HG02798 (cell line): ENCODE results near the gene PCDHA1.

Source experiments
- ATAC-seq: cut with Tn5 transposase; IDR thresholded peaks from one replicate; pipeline ENCODE4 v1.9.1; 2021; ENCODE audit warnings: mild to moderate bottlenecking; ENCODE audit not compliant: unreplicated experiment, poor library complexity

PCDHA1 gene

DNA sequence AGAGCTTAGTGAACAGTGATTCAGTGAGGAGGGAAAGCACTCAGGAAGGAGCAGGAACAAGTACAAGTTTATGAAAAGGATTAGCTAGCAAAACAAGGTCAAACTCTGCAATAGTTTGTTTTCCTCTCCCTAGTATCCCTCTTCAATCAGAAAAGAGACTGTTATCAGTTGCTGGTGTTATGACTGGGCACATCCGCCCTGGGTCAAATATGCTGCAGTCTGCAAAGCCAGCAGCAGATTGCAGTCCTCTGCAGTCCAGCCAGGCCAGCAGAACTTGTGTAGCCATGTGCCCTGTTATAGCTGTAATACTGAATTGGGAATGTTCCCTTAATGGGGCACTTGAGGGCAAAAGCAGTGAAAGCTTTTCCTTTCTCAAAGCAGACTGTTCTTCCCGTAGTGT, 192.3 kb downstream of the PCDHA1 start:
- ATAC-seq, result no peak

DNA sequence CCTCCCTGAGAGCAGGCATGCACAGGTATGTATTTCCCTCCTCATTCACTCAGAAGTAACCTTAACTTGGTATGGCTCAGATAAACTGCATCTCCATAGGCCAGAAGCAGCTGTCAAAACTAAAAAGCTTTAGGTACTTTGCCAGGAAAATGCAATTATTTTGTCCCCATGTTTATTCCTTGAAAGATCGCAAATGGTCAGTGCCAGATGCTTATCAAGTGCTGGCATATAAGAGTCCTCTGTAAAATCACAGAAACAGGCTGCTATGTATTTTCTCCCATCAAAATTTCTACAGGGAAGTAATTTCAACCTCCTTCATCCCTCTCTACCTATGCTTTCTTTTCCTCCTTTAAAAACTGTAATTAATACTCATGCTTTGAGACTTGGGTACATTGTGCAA, 193.0 kb downstream of the PCDHA1 start:
- no peak for ATAC-seq

DNA sequence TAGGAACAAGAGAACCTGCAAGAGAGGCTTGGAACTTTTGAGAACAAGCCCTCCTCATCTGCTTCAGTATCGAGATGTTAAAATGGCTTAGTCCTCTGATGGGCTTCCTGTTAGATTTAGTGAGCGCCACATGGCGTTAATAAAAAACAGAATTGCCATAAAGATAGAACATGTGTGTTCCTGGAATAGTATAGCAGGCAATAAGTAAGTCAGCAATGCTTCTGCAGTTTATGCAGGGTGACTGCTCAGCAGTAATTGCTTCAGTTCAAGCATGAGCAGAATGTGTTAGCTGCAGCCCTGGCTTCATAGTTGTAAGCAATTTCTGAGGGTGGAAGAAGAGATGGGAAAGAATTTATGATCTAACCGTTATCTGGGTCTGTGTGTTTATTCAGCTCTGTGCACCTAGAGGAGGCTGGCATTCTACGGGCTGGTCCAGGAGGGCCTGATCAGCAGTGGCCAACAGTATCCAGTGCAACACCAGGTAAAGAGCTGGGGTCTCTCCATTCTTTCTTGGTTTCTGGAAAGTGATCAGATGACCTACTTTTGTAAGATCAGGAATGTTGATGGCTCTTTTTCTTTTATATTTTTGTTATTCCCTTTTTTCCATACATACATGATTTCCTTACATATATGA, 196.3 kb downstream of the PCDHA1 start:
- no peak for ATAC-seq

DNA sequence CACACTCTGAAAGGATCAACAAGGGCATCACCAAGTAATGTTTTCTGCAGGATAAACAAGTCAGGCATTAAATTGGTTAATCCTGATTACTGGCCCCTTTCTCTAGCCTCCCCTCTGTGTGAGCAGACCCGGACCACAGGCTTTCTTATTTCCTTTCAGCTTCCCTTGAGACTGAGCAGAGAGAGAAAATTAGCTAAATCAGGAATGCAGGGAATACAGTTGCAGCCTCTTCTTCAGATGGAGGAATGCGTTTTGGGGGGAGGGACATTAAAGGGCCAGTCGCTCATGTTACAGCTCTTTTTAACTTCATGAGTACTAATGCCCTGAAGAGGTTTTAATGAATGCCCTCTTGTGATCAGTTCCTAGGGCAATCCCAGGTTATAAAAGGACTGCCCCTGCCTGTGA, 200.2 kb downstream of the PCDHA1 start:
- ATAC-seq, result no peak

DNA sequence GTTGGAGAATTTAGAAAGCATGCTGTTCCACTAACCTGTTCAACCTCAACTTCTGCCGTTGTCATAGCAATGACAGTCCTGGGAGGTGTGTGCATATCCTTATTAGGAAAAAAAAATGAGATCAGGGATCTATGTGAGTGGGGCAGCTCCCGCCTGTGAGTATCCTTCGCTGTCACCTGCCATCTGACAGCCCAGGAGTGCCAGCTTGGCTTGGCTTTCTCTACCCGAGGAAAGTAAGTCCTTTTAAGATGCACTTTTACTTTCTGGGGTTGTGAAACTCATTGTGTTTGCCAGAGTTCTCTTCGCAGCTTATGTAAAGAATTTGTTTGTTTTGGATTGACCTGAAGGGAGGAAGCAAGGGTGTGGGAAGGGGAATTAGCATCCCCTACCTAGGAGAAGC, 202.2 kb downstream of the PCDHA1 start:
- no peak for ATAC-seq

DNA sequence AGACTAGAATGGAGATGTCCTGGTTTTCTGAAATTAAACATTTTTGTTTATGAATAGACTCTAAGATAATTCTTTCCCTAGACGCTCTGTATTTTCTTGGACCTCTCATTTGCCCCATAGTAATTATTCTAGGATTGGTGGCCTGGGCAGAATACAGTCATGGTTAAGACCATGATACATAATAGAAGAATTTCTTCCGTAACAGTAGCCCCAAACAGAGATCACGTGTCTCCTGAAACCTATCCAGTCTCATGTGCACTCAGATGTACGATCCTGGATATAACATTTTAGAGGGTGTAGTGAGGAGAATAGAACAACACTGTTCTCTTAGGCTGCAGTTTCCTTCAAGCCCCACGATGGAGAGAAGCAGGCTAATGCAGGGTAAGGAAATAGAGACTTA, 202.7 kb downstream of the PCDHA1 start:
- no peak for ATAC-seq

DNA sequence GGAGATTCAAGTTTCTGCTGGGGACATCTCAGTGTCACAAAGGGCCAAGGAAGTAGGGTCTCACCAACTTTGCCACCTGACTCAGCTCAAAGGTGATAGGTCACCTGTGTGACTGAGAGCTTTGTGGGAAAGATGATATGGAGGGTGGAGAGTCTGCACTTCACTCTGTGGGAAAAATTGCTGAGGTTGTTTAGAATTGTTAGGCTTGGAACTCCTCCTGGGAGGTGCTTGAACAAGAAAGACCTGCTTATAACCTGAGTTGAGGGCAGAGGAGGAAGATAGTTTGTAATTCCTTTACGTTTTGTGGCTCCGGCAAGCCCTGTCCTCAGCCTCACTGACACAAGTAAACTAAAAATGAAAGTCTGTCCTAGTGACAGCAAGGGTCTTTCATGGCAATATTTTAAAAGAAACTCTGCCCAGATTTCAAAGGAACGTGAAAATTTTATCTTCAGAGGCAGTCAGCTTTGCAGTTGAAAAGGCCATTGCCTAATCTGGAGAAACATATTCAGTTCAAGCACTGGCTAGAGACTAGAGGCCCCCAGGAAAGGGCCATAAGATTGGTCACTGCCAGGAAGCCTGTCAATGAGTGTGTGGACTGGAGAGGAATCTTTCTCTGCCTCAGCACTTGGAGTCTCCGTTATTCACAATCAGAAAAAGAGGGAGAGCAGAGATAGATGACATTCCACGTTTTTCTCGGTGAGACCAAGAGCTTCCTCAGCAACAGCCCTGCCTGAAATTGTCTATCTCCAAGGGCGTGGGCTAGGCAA, 203.5 kb downstream of the PCDHA1 start:
- no peak for ATAC-seq

DNA sequence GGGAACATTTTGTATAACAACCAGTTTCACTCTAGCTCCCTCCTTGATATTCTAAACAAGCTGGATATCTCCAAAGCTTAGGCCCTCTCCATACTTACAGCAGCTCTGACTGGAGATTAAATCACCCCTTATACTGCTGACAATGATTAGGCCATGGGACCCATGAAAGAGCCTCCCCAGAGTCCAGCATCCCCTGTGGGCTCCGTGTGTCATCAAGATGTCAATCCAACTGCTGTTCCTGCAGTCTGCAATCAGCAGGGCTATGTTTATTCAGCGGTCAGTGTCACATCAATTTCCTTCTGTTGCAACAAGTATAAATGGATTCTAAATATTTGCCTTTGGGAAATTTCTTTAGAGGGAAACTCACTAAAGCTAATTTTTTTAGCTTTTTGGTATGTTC, 206.9 kb downstream of the PCDHA1 start:
- ATAC-seq, result no peak

DNA sequence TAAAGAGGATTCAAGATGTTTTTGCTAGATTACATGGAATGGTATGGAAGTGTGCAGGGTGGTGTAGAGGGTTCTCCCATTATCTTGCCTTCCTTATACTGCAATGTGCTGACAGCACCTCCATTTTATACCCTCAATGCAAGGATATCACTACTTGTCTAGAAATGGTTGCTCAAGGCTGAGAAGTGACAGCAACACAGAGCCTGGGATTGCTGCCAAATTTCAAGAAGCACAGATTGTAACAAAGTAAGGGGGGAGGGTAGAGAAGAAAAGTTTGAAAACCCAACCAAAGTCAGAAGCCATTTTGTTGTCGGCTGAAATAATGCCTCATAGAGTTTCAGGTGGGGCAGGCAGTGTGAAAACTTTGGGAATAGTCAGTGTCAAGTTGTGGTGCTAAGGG, 210.1 kb downstream of the PCDHA1 start:
- no peak for ATAC-seq

DNA sequence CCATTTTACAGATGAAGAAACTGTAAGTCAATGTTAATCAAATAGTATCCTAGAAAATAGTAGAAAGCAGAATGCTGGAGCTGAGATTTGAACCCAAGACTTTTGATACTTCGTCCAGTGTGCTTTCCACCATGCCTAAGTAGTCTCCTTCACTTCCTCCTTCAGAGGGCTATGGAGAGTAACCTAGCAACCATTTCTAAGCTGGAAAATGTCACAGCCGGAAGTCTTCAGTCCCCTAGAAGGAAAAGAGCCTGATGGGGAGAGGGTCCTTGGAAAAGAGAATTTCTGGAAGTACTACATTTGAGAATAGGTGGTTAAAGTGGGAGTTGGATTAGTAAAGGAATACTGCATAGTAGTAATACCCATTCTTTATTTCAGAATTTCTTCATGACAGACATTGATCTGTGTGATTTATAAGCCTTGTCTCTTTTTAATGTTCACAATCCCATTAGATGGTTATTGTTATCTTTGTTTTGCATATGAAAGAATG, 213.0 kb downstream of the PCDHA1 start:
- no peak for ATAC-seq

DNA sequence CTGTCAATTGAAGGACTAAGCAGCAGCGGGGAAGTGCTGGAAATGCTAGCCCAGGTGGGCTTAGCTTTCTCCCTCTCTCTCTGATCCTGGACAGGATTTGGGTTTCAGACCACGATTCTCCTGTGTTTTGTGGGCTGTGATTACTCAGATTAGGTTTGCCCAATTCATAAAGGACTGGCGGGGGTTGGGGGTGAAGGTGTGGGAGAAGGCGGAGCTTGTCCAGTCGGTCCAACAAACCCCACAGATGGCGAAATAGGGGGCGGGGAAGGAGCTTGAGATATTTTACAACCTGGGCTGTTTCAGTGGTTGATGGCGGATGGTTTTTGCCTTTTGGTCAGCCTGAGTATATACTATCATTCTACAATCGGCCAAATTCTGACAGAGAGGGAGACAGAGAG, 215.5 kb downstream of the PCDHA1 start:
- no peak for ATAC-seq

DNA sequence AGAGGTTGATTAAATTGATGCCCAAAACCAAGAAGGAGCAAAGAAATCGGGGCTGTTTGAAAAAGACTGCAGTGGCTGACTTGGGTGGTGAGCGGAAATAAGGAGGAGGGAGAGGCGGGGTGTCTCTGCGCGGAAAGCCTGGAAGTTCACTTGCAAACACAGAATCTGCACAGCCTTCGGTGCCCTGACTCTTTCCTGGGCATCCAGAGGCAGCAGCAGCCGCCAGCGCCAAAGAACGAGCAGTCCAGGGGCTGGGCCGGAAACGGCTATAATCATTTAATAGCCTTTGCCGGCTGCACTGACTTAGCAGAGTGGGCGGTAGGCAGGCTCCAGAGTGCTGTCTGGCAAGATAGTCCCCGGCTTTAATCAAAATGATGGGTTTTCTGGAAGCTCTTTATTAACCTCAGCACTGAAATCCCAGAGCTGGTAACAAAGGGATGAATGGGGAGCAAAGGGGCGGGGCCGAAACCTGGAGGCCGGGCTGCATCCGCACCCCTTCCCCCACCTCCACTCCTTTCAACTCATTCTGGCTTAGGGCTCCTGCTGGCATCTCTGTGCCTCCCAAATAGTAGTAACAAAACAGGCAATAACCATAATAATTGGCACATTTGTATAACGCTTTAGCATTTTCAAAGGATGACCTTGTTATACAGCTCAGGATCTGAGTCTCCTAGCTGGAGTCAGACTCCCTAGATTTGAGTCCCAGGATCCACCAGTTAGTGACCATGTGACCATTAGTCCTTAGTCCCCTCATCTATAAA, 216.1 kb downstream of the PCDHA1 start:
- ATAC-seq, result no peak

DNA sequence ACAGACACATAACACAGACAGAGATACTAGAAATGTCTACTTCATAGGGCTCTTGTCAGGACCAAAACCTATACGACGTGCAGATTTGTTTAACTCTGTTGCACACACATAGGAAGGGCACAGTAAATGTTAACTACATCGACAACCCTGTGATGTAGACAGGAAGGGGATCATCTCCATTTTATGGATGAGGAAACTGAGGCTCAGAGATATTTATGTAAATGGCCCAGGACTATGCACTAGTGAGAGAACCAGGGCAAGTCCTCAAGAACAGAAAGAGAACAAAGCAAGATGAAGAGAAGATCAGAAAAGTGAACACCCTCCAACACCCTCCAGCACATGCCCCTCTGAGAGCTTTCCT, 216.6 kb downstream of the PCDHA1 start:
- ATAC-seq, result no peak

DNA sequence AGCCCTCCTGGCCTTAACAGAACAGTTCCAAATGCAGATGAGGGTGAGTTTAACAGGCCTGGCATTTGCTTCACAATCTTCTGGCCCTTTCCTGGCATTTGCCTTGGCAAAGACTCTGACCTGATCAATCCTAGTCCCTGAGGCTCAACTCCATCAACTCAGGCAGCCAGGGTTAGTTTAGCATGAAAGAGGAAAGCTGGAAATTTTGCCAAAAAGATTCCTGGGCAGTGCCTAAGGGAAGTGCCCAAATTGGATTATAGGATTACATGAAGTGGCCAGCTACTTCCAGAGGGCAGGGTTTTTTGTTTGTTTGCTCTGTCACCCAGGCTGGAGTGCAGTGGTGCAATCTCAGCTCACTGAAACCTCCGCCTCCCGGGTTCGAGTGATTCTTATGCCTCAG, 217.1 kb downstream of the PCDHA1 start:
- no peak for ATAC-seq

DNA sequence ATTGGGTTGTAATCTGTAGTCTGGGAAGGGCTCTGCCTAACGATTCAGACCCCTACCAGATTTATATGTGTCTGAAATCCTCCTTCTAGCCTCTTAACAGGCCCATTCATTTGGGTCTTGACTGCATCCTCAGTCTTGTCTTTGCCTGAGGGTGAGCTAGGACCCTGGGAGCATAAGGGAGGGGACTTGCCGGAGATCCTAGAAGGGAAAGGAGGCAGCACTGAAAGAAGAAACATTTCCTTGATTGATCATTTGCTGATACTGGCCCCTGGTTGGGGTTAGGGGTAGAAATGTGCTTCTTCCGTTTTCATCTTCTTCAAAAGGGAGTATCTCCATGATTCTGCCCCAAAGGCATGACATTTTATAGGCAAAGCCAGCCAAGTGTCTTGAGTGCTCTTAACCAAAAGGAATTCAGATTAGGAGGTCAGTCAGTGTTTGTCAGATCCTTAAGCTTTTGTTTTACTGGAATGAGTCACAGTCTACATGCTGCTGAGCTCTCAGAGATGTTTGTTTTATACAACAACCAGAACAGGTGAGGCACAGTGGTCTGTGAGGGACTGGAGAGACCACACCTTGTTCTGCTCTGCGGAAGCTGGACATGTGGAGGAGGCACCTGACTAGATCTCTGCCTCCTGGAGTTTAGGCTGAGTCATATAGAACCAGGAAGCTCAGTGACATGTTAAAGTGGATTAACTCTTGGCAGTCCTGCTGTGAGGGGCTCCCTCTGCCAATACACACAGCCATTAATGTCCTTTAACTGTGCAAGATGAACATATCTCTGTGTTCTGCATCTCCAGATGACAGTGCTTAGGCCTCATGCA, 218.1 kb downstream of the PCDHA1 start:
- no peak for ATAC-seq

DNA sequence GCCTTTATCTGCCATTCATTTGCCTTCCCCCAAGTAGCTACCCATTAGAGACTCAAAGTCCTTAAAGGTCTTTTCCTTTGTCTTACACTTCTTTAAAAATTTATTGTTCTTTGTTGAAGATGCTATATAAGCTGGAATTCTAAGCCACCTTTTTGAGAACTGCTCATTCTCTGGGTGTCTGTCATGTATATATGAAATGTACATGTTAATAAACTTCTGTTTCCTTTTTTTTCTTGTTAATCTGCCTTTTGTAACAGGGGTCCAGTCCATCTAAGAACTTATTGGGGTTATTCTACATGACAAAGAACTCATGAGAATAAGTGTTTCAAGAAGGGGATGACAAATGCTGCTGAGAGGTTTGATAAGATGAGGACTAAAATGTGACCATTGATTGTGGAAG, 221.9 kb downstream of the PCDHA1 start:
- ATAC-seq, result no peak

DNA sequence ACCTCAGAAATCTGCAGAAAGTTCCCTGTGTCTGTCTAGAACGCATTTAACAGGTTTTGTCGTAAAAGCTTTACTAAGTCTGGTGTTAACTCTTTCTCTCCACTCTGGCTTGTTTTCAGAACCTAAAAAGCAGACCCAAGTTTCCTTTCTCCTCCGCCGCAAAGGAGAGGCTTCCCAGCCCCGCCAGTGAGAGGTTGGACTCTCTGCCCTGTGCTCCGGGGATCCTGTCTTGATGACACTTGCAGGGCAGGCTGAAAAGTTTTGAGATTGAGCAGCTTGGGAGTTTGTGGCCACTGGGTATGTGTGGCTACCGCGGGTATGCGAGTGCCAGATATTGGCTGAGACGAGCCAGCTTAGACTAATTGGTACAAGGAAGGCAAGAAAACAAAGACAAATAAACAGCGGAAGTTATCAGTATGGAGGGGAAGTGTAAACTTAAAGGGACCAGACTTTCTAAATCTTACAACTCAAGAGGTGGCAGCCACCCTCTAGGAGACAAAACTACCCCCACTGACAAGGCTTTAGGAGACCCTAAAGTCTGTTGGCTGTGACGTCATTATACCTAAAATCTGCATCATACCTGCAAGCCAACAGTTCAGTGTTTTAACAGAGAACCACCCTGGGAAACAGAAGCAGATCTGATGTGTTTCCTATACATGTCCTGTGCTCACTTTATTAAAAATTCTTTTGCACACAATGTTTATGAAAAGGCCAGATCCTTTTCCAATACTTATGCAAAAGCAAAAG, 224.3 kb downstream of the PCDHA1 start:
- no peak for ATAC-seq

DNA sequence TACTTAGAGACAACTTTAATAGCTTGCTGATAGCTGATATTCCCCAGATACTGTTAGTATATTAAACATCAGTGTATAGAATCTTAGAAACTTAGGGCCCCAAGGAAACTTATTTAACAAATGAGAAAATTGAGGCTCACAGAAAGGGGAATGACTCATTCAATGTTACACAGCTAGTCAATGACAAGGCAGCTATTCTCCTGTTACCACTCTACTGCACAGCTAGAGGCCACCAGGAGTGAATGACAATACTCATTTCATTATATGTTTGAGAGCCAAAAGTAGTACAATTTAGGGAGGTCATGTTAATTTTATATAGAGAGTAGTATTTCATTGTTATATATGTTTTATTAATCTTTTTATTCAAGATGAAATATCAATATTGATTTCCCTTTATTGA, 232.0 kb downstream of the PCDHA1 start:
- no peak for ATAC-seq

DNA sequence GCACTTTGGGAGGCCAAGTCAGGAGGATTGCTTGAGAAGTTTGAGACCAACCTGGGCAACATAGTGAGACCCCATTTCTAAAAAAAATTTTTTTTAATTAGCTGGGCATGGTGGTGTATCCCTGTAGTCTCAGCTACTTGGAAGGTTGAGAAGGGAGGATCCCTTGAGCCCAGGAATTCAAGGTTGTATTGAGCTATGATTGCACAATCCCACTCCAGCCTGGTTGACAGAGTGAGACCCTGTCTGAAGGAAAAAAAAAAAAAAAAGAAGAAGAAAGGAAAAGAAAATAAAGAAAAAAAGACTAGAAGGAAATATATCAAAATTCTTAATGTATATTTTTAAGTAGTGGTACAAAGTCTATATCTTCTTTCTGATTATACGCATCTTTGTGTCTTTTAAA, 236.4 kb downstream of the PCDHA1 start:
- no peak for ATAC-seq

DNA sequence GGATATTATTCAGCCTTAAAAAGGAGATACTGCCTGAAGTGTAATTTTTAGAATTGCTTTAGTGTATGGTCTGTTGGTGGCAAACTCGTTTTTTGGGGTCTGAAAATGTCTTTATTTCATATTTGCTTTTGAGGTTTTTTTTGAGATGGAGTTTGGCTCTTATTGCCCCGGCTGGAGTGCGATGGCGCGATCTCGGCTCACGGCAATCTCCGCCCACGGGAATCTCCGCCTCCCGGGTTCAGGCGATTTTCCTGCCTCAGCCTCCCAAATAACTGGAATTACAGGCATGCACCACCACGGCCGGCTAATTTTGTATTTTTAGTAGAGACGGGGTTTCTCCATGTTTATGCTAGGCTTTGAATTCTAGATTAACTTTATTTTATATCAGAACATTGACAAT, 245.1 kb downstream of the PCDHA1 start:
- no peak for ATAC-seq
